ENCODE measurements around the gene CACNA2D3. TPM values are rescaled to one million over a fixed set of nuclear protein-coding genes. Genes with fewer than 3 reads are reported as not detected.

CACNA2D3 gene
- polyA plus RNA-seq, 1 donor from 2014 or later, result 26.2 TPM

DNA sequence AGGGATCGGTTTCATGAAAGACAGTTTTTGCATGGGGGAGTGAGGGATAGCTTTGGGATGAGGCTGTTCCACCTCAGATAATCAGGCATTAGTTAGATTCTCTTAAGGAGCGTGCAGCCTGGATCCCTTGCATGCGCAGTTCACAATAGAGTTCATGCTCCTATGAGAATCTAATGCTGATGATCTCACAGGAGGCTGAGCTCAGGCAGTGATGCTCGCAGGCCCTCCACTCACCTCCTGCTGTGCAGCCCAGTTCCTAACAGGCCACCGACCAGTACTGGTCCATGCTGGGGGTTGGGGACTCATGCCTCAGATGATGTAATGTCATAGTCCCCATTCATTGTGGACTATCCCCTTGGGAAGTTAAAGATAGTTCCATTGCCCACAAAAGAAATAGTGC lies 255.8 kb downstream of the CACNA2D3 start:
- no peaks in the 10 kb centered on the region for H3K9me2 ChIP-seq (ENCODE audit: insufficient read depth, low read length)
- no peak overlapping the region for H3K4me3 ChIP-seq (ENCODE audit: low read length)
- H3K27ac ChIP-seq (ENCODE audit: low read length), result no peak overlapping the region
- no peak overlapping the region for H3K4me2 ChIP-seq (ENCODE audit: low read length)
- no peaks in the 10 kb centered on the region for H3K36me3 ChIP-seq (ENCODE audit: insufficient read depth, low read length)
- H3K27me3 ChIP-seq (ENCODE audit: insufficient read depth, low read depth, low read length), result no peaks in the 10 kb centered on the region
- H3K9ac ChIP-seq (ENCODE audit: low read length), result no peak overlapping the region
- no peak overlapping the region for H2AFZ ChIP-seq (ENCODE audit: low read depth, low read length)
- TF ChIP-seq TAF1 (IDR thresholded peaks at IDR 0.05; ENCODE audit: low read depth), result no peak
- no peaks in the 10 kb centered on the region for H4K20me1 ChIP-seq (ENCODE audit: insufficient read depth)
- no peaks in the 10 kb centered on the region for H3K9me3 ChIP-seq (ENCODE audit: low read length)
- H3F3A ChIP-seq (ENCODE audit: insufficient read depth, low read length, poor library complexity, severe bottlenecking), result no peaks in the 10 kb centered on the region
- H3K79me2 ChIP-seq (replicated peaks; ENCODE audit: insufficient read depth, low read length), result no peaks in the 10 kb centered on the region

DNA sequence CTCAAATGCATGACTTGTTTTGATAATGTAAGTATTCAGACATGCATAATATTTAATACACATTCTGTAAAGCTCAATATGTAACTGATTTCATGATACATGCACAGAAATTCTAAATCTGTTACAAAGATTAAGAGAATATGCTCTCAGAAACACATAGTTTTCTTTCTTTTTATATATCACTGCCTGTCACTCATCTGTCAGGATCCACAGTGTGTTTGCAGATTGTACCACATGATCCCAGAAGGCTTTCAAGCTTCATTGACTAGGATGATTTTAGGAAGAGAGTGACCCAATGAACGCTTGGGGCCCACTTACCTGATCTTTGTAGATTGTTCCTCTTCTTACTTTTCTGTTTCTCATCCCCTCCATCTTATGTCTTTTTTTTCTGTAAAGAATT lies 261.9 kb downstream of the CACNA2D3 start:
- H3K27ac ChIP-seq (ENCODE audit: low read length), result peak overlapping the region; percentile 37
- no peak overlapping the region for H3K9ac ChIP-seq (ENCODE audit: low read length)
- no peaks in the 10 kb centered on the region for H3K9me3 ChIP-seq (ENCODE audit: low read length)
- no peak overlapping the region for H3K4me2 ChIP-seq (ENCODE audit: low read length)
- no peaks in the 10 kb centered on the region for H4K20me1 ChIP-seq (ENCODE audit: insufficient read depth)
- H3K79me2 ChIP-seq (replicated peaks; ENCODE audit: insufficient read depth, low read length), result no peaks in the 10 kb centered on the region
- H3F3A ChIP-seq (ENCODE audit: insufficient read depth, low read length, poor library complexity, severe bottlenecking), result no peaks in the 10 kb centered on the region
- no peaks in the 10 kb centered on the region for H3K9me2 ChIP-seq (ENCODE audit: insufficient read depth, low read length)
- H2AFZ ChIP-seq (ENCODE audit: low read depth, low read length), result no peak overlapping the region
- peak overlapping the region; percentile 33 for H3K4me3 ChIP-seq (ENCODE audit: low read length)
- H3K36me3 ChIP-seq (ENCODE audit: insufficient read depth, low read length), result no peaks in the 10 kb centered on the region
- H3K27me3 ChIP-seq (ENCODE audit: insufficient read depth, low read depth, low read length), result no peaks in the 10 kb centered on the region
- TF ChIP-seq EP300 (conservative IDR thresholded peaks at IDR 0.05; ENCODE audit: poor library complexity, severe bottlenecking) (peak; percentile 68), EZH2 (IDR thresholded peaks at IDR 0.05; ENCODE audit: borderline replicate concordance, insufficient read depth, low read length, poor library complexity, severe bottlenecking) (no peak)

DNA sequence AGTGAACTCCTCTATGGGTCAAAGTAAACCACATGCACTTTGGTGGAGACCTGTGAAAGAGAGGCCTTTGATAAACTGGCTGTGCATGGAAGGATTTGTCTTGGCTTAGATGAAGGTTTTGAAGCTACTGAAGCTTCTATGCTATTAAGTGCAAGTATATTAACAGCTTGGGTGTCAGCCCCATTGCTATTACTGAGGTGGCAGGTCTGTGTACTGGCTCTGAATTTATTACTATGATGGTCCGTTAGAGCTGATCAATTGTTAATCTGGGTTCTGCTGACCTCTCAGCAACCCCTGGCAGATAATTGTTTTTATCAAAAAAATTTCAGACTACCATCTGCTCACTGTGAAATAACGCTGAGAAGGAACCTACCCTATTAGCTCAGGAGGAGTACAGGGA lies 268.2 kb downstream of the CACNA2D3 start:
- no peaks in the 10 kb centered on the region for H3K9me3 ChIP-seq (ENCODE audit: low read length)
- H3K27ac ChIP-seq (ENCODE audit: low read length), result no peak overlapping the region
- no peak overlapping the region for H2AFZ ChIP-seq (ENCODE audit: low read depth, low read length)
- no peaks in the 10 kb centered on the region for H3K79me2 ChIP-seq (replicated peaks; ENCODE audit: insufficient read depth, low read length)
- H3K27me3 ChIP-seq (ENCODE audit: insufficient read depth, low read depth, low read length), result no peaks in the 10 kb centered on the region
- H3K9me2 ChIP-seq (ENCODE audit: insufficient read depth, low read length), result no peaks in the 10 kb centered on the region
- no peaks in the 10 kb centered on the region for H4K20me1 ChIP-seq (ENCODE audit: insufficient read depth)
- H3K4me2 ChIP-seq (ENCODE audit: low read length), result no peak overlapping the region
- H3K9ac ChIP-seq (ENCODE audit: low read length), result no peak overlapping the region
- no peaks in the 10 kb centered on the region for H3K36me3 ChIP-seq (ENCODE audit: insufficient read depth, low read length)
- TF ChIP-seq RAD21 (conservative IDR thresholded peaks at IDR 0.05), result no peak
- TF ChIP-seq POLR2AphosphoS5 (IDR thresholded peaks at IDR 0.05), result no peak
- TF ChIP-seq TAF1 (IDR thresholded peaks at IDR 0.05; ENCODE audit: low read depth), result no peak
- TF ChIP-seq, protein P1, sequence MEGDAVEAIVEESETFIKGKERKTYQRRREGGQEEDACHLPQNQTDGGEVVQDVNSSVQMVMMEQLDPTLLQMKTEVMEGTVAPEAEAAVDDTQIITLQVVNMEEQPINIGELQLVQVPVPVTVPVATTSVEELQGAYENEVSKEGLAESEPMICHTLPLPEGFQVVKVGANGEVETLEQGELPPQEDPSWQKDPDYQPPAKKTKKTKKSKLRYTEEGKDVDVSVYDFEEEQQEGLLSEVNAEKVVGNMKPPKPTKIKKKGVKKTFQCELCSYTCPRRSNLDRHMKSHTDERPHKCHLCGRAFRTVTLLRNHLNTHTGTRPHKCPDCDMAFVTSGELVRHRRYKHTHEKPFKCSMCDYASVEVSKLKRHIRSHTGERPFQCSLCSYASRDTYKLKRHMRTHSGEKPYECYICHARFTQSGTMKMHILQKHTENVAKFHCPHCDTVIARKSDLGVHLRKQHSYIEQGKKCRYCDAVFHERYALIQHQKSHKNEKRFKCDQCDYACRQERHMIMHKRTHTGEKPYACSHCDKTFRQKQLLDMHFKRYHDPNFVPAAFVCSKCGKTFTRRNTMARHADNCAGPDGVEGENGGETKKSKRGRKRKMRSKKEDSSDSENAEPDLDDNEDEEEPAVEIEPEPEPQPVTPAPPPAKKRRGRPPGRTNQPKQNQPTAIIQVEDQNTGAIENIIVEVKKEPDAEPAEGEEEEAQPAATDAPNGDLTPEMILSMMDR (IDR thresholded peaks at IDR 0.05; ENCODE audit: poor library complexity, severe bottlenecking), result no peak
- TF ChIP-seq, protein P2, sequence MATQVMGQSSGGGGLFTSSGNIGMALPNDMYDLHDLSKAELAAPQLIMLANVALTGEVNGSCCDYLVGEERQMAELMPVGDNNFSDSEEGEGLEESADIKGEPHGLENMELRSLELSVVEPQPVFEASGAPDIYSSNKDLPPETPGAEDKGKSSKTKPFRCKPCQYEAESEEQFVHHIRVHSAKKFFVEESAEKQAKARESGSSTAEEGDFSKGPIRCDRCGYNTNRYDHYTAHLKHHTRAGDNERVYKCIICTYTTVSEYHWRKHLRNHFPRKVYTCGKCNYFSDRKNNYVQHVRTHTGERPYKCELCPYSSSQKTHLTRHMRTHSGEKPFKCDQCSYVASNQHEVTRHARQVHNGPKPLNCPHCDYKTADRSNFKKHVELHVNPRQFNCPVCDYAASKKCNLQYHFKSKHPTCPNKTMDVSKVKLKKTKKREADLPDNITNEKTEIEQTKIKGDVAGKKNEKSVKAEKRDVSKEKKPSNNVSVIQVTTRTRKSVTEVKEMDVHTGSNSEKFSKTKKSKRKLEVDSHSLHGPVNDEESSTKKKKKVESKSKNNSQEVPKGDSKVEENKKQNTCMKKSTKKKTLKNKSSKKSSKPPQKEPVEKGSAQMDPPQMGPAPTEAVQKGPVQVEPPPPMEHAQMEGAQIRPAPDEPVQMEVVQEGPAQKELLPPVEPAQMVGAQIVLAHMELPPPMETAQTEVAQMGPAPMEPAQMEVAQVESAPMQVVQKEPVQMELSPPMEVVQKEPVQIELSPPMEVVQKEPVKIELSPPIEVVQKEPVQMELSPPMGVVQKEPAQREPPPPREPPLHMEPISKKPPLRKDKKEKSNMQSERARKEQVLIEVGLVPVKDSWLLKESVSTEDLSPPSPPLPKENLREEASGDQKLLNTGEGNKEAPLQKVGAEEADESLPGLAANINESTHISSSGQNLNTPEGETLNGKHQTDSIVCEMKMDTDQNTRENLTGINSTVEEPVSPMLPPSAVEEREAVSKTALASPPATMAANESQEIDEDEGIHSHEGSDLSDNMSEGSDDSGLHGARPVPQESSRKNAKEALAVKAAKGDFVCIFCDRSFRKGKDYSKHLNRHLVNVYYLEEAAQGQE (IDR thresholded peaks at IDR 0.05; ENCODE audit: borderline replicate concordance), result no peak
- TF ChIP-seq EP300 (conservative IDR thresholded peaks at IDR 0.05; ENCODE audit: poor library complexity, severe bottlenecking), result no peak
- no peak for TF ChIP-seq SMC3 (conservative IDR thresholded peaks at IDR 0.05; ENCODE audit: poor library complexity)
- no peak for TF ChIP-seq EZH2 (IDR thresholded peaks at IDR 0.05; ENCODE audit: borderline replicate concordance, insufficient read depth, low read length, poor library complexity, severe bottlenecking)
- TF ChIP-seq MXI1 (conservative IDR thresholded peaks at IDR 0.05; ENCODE audit: poor library complexity, severe bottlenecking), result no peak
- H3F3A ChIP-seq (ENCODE audit: insufficient read depth, low read length, poor library complexity, severe bottlenecking), result no peaks in the 10 kb centered on the region
- no peak overlapping the region for H3K4me3 ChIP-seq (ENCODE audit: low read length)

Measured in neural cell (in vitro differentiated cells).